ENCODE results near the gene KLKB1.

DNA sequence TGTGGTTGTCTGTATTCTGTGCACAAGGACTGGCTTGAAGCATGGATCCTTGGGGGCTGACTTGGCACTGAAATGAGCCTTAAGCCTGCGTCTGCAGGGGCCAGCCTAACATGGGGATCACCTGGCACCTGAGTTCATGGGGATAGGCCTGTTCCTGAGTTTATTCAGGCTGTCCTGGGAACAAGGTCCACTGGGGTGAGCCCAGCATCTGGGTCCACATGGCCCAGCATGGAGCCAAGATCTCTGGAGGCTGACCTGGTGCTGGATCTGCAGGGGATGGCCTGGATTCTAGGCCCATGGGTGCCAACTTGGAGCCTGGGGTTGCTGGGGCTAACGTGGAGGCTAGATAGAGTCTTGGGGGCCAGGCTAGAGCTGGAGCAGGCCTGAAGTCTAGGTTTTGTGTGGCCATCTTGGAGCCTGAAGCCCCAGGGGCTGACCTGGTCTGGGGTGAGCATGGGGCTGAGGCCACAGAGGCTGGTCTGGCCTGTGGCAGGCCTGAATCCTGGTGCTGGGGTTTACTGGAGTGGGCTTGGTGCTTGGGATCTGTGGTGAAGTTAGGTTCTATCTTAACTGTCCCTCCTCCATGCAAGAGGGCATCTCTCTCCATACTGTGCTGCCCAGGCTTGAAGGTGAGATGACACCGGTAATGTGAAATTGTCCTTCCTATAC is 652 bp upstream of the KLKB1 start:
- TF ChIP-seq TAF1 (IDR thresholded peaks at IDR 0.05; ENCODE audit: borderline replicate concordance, insufficient read depth, low read length): no peak
- TF ChIP-seq POLR2AphosphoS5 (IDR thresholded peaks at IDR 0.05; ENCODE audit: low read depth, low read length): no peak
- TF ChIP-seq, protein P1, sequence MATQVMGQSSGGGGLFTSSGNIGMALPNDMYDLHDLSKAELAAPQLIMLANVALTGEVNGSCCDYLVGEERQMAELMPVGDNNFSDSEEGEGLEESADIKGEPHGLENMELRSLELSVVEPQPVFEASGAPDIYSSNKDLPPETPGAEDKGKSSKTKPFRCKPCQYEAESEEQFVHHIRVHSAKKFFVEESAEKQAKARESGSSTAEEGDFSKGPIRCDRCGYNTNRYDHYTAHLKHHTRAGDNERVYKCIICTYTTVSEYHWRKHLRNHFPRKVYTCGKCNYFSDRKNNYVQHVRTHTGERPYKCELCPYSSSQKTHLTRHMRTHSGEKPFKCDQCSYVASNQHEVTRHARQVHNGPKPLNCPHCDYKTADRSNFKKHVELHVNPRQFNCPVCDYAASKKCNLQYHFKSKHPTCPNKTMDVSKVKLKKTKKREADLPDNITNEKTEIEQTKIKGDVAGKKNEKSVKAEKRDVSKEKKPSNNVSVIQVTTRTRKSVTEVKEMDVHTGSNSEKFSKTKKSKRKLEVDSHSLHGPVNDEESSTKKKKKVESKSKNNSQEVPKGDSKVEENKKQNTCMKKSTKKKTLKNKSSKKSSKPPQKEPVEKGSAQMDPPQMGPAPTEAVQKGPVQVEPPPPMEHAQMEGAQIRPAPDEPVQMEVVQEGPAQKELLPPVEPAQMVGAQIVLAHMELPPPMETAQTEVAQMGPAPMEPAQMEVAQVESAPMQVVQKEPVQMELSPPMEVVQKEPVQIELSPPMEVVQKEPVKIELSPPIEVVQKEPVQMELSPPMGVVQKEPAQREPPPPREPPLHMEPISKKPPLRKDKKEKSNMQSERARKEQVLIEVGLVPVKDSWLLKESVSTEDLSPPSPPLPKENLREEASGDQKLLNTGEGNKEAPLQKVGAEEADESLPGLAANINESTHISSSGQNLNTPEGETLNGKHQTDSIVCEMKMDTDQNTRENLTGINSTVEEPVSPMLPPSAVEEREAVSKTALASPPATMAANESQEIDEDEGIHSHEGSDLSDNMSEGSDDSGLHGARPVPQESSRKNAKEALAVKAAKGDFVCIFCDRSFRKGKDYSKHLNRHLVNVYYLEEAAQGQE (IDR thresholded peaks at IDR 0.05; ENCODE audit: insufficient read depth in 1 of 2, low read depth in 2 of 2, low read length in 2 of 2): no peak

Measured in PFSK-1 (cell line).